Transverse colon (tissue), 3 donors: ENCODE results near the gene TCF3.

Experiments
- CTCF ChIP-seq, 5 experiments: fragments of 200-600 bp in 3 of 5; fragments of 450-650 bp in 2 of 5; sonication (generic) in 3 of 5; IDR thresholded peaks; 1 replicate in 2 of 5; 2 replicates in 3 of 5; pipeline ENCODE4 v1.5.1; 2016 to 2017; ENCODE audit warnings: antibody characterized with exemption in 5 of 5, inconsistent platforms in 3 of 5, mild to moderate bottlenecking in 2 of 5, moderate library complexity in 1 of 5
- POLR2A ChIP-seq: fragments of 450-650 bp; IDR thresholded peaks from one replicate; pipeline ENCODE4 v1.6.1; 2016; ENCODE audit warnings: antibody characterized with exemption, mild to moderate bottlenecking, moderate library complexity

GRCh38 chr19:1674293-1674679 is 21.9 kb upstream of the TCF3 start:
- no peak for TF ChIP-seq CTCF (IDR thresholded peaks at IDR 0.05)
- no peak for TF ChIP-seq POLR2A
